GM19397 (cell line): ENCODE measurements around the gene ATP11C.
"Not testable (repeated sequence)": the region's sequence is repeated elsewhere in the genome, so short reads cannot be mapped to it uniquely, and the experiment has no call there.

Experiments
- ATAC-seq: cut with Tn5 transposase; IDR thresholded peaks from one replicate; pipeline ENCODE4 v1.9.1; 2021; ENCODE audit warnings: mild to moderate bottlenecking, moderate library complexity; ENCODE audit not compliant: unreplicated experiment

ATP11C gene

GRCh38 chrX:139924696-139925095, 8.2 kb downstream of the ATP11C start:
- no peak for ATAC-seq

- no peak for ATAC-seq
Observed at GRCh38 chrX:139924069-139924695, 8.7 kb downstream of the ATP11C start.

GRCh38 chrX:139921142-139921541, 11.7 kb downstream of the ATP11C start:
- ATAC-seq, result not testable (repeated sequence)

DNA sequence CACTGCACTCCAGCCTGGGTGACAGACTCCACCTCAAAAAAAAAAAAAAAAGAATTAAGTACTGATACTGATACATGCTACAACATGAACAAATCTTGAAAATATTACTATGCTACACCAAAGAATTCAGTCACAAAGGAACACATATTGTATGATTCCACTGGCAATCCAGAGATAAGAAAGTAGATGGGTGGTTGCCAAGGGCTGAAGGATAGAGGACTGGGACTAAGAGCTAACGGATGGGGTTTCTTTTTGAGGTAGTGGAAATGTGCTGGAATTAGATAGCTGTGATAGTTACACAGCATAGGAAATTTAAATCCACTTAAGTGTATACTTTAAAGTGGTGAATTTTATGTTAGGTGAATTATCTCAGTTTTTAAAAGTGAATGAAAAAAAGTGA, 12.5 kb downstream of the ATP11C start:
- ATAC-seq, result no peak

DNA sequence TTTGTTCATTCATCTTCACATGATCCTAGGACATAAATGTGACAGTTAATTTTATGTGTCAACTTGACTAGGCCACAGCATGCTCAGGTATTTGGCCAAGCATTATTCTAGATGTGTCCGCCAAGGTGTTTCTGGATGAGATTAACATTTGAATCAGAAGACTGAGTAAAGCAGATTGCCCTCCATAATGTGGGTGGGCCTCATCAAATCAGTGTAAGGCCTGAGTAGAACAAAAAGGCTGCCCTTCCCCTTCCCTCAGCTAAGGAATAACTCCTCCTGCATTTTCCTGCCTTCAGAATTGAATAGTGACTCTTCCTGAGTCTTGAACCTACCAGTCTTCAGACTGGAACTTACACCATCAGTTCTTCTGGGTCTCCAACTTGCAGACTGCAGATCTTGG, 18.4 kb downstream of the ATP11C start:
- no peak for ATAC-seq

DNA sequence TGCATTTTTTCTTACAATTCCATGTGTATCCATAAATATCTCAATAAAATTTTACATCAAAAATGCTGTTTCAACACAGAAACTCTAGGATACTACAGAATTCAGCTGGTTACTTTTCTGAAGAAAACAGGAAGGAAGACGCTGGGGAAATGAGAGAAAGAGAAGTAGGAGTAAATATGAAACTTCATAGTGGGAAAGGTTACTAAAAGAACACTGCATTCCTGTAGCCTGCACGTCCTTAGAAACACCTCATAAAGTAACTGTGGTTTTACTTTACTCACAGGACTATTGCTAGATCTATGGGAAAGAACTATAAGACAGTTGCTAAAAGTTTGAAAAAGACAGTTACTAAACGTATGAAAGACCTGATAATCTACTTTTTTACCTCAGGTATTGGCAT, 23.1 kb downstream of the ATP11C start:
- ATAC-seq, result no peak

DNA sequence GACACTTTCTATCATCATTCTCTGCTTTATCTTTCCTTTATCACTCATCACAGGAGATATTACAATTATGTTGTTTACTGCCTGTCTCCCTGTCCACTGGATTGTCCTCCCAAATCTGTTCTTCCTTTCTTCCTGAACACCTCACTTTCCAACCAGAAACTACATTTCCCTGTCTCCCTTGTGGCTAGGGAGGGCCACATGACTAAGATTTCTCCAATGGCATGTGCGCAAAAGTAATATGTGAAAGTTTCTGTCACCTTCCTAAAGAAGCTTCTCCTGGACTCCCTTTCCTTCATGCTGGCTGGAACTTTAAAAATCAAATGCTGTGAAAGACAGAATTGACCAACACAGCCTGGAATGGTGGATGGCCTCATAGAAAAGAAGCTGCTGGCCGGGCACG, 25.8 kb downstream of the ATP11C start:
- ATAC-seq, result no peak

- ATAC-seq, result no peak
Observed at GRCh38 chrX:139905743-139906142, 27.1 kb downstream of the ATP11C start.

DNA sequence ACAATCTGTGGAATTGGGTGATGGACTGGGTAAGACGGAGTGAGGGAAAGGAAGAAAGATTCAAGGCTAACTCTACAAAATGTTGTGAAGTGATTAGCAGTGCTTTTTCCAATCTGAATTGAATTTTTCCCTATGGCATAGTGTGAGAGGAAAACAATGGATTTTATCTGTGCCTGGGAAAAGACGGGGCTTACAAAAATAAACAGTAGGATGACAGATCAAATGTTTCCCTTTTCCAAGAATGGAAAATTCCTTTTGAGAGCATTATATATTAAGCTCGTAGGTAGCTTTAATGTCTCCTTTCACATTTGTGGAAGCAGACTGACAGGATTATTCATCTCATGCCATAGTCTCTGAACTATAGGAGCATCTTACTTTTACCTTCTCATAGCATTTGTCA, 27.8 kb downstream of the ATP11C start:
- ATAC-seq, result no peak

GRCh38 chrX:139903210-139903609, 29.6 kb downstream of the ATP11C start:
- no peak for ATAC-seq

- no peak for ATAC-seq
Observed at GRCh38 chrX:139902559-139902958, 30.3 kb downstream of the ATP11C start.

GRCh38 chrX:139898334-139898733, 34.5 kb downstream of the ATP11C start:
- no peak for ATAC-seq

DNA sequence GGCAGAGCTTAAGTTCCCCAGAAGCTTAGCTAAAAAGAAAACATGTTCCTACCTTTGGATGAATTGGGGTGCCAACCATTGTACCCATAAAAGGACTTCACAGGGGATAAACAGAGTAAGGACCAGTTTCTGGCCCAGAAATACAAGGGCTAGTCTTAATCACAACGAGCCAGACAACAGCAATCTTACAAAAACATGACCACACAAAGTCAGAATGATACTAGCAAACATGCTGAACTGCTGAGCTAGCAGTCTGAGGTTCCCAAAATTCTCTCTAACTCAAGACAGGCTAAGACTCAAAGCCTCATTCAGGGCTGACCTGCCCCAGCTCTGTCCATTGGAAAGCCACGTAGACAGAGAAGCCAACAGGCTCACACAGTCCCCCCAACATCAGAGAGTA, 40.3 kb downstream of the ATP11C start:
- ATAC-seq, result peak; percentile 66

DNA sequence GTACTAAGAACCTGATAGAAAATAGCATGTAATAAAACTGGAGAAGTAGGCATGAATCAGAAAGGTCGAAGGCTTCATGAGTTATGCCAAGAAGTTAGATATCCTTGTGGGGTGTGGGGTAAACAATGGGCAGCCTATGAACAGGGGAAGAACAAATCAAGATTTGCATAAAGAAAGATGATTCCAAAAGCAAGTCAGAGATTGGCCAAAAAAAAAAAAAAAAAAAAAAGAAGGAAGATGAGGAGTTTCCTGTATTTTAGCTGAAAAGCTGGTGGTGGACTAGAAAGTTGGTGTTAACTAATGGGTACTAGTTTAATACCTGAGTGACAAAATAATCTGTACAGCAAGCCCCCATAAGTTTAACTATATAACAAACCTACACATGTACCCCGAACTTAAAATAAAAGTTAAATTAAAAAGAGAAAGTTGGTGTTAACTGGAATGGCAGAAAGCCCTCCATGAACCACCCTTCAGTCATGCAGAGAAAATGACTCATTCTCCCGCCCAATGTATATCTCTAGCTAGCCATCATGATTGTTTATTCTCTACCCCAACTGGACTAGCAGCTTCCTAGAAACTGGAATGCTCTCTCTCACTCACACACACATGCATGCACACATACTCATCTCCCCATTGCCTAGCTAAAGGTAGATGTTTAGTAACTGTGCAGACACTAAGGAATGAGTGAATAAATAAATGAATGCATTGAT, 41.7 kb downstream of the ATP11C start:
- no peak for ATAC-seq

GRCh38 chrX:139889760-139890159, 43.1 kb downstream of the ATP11C start:
- ATAC-seq, result no peak

- no peak for ATAC-seq
Observed at GRCh38 chrX:139883984-139884383, 48.9 kb downstream of the ATP11C start.

GRCh38 chrX:139882299-139882698, 50.6 kb downstream of the ATP11C start:
- no peak for ATAC-seq

DNA sequence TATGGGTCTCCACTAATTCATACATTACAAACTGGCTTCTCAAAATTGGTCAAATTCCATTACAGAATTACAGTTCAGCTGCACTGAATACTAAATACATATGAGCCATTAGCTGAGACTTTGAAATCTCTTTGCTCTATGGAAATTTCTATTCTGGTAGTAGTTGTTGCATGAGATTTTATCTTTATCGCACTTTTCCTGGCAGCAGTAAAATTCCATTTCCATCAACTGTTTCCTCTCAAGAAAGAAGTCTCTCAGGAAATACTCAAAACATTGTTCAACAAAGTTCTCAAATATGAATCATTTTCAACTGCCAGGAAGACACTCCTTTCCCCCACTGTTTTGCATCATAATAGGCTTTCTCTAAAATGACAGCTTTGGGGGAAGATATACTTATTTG, 51.3 kb downstream of the ATP11C start:
- ATAC-seq, result no peak

- ATAC-seq, result no peak
Observed at GRCh38 chrX:139881130-139881529, 51.7 kb downstream of the ATP11C start.

DNA sequence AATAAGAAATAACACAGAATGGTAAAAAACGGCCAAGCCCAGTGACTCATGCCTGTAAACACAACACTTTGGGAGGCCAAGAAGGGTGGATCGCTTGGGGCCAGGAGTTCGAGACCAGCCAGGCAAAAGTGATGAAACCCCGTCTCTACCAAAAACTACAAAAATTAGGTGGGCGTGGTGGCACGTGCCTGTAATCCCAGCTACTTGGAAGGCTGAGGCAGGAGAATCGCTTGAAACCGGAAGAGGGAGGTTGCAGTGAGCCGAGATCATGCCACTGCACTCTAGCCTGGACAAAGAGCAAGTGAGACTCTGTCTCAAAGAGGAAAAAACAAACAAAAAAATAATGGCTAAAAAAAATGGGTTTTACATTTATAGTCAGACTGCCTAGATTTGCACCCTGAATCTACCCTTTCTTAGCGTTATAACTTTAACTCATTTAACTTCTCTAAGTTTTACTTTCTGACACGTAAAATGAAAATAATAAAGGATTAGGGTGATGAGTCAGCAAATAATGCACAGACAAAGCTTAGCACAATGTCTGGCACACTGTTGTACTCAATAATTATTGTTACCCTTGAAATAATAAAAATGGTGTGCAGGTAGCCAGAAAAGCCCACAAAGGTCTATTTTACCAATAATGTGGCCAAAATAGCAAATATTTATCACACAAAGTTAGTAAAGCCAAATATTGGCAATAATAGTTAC, 55.0 kb downstream of the ATP11C start:
- ATAC-seq, result no peak

GRCh38 chrX:139875841-139876240, 57.0 kb downstream of the ATP11C start:
- no peak for ATAC-seq

- no peak for ATAC-seq
Observed at GRCh38 chrX:139869796-139870195, 63.1 kb downstream of the ATP11C start.
